Esophagus muscularis mucosa (tissue), 3 donors: ENCODE data around the gene PDE4C.

Experiments used
- CTCF ChIP-seq, 3 experiments: fragments of 200-600 bp in 2 of 3; fragments of 450-650 bp in 1 of 3; sonication (generic) in 2 of 3; IDR thresholded peaks; one replicate each; pipeline ENCODE4 v1.5.1; 2017 to 2019; ENCODE audit warnings: antibody characterized with exemption in 3 of 3, mild to moderate bottlenecking in 2 of 3, moderate library complexity in 1 of 3
- POLR2A ChIP-seq: fragments of 450-650 bp; IDR thresholded peaks from one replicate; pipeline ENCODE4 v1.6.1; 2017; ENCODE audit warnings: antibody characterized with exemption, moderate library complexity, mild to moderate bottlenecking, low read depth
- POLR2AphosphoS5 ChIP-seq, 2 donors: sonication (generic); formaldehyde crosslinking; IDR thresholded peaks; one replicate each; pipeline ENCODE4 v1.6.1; 2017; ENCODE audit warnings: antibody characterized with exemption in 2 of 2

- TF ChIP-seq CTCF (IDR thresholded peaks at IDR 0.05) (no peak), POLR2AphosphoS5 (IDR thresholded peaks at IDR 0.05) (no peak), POLR2A (no peak)
Observed at GRCh38 chr19:18221815-18222725, 4.2 kb downstream of the PDE4C start.
